HG02973 (cell line): ENCODE data around the gene GRAMD1B.

Experiments used
- ATAC-seq: cut with Tn5 transposase; IDR thresholded peaks from one replicate; pipeline ENCODE4 v1.9.1; 2021; ENCODE audit warnings: moderate library complexity; ENCODE audit not compliant: unreplicated experiment

The GRAMD1B gene

GRCh38 chr11:123429913-123430720 lies at the start of gene GRAMD1B:
GRAMD1B (plus strand) TSS chr11:123430269; CDS start chr11:123430793, 524 bp downstream.
- ATAC-seq: peak; percentile 64

- ATAC-seq: no peak
Measured at GRCh38 chr11:123381149-123381548, 48.9 kb upstream of the GRAMD1B start.

- peak; percentile 58 for ATAC-seq
Measured at GRCh38 chr11:123381817-123382554, 48.1 kb upstream of the GRAMD1B start.

GRCh38 chr11:123382555-123383074 lies 47.5 kb upstream of the GRAMD1B start:
- peak; percentile 12 for ATAC-seq

- ATAC-seq: no peak
Measured at GRCh38 chr11:123384116-123384515, 46.0 kb upstream of the GRAMD1B start.

GRCh38 chr11:123386796-123387510 lies 43.1 kb upstream of the GRAMD1B start:
- no peak for ATAC-seq

- ATAC-seq: no peak
Measured at GRCh38 chr11:123388640-123389039, 41.4 kb upstream of the GRAMD1B start.

- ATAC-seq: no peak
Measured at GRCh38 chr11:123390146-123390545, 39.9 kb upstream of the GRAMD1B start.

- ATAC-seq: no peak
Measured at GRCh38 chr11:123391646-123392348, 38.3 kb upstream of the GRAMD1B start.

- ATAC-seq: no peak
Measured at GRCh38 chr11:123392431-123392830, 37.6 kb upstream of the GRAMD1B start.

- ATAC-seq: no peak
Measured at GRCh38 chr11:123392844-123393243, 37.2 kb upstream of the GRAMD1B start.

- no peak for ATAC-seq
Measured at GRCh38 chr11:123393312-123393927, 36.6 kb upstream of the GRAMD1B start.

GRCh38 chr11:123404676-123405075 lies 25.4 kb upstream of the GRAMD1B start:
- ATAC-seq: no peak

GRCh38 chr11:123405123-123405592 lies 24.9 kb upstream of the GRAMD1B start:
- ATAC-seq: no peak

- peak; percentile 58 for ATAC-seq
Measured at GRCh38 chr11:123406441-123407129, 23.5 kb upstream of the GRAMD1B start.

- ATAC-seq: no peak
Measured at GRCh38 chr11:123407130-123407995, 22.7 kb upstream of the GRAMD1B start.

- ATAC-seq: no peak
Measured at GRCh38 chr11:123407996-123408597, 22.0 kb upstream of the GRAMD1B start.
